ENCODE data around the gene LGALS3.

LGALS3 gene

GRCh38 chr14:55115460-55115859 is 13.6 kb upstream of the LGALS3 start:
- Histone ChIP-seq H2AFZ (ENCODE audit: low read depth, low read length, severe bottlenecking) (no peak overlapping the region), H3F3A (ENCODE audit: insufficient read depth) (no peaks in the 10 kb centered on the region), H3K79me2 (ENCODE audit: insufficient read depth, low read length) (no peaks in the 10 kb centered on the region), H3K9me2 (replicated peaks; ENCODE audit: insufficient read depth, low read length) (no peaks in the 10 kb centered on the region), H3K27ac (ENCODE audit: low read depth, low read length) (no peak overlapping the region), H4K20me1 (ENCODE audit: low read depth, low read length) (no peaks in the 10 kb centered on the region), H3K4me2 (ENCODE audit: low read depth, low read length, poor library complexity, severe bottlenecking) (no peak overlapping the region), H3K9ac (ENCODE audit: low read length) (no peak overlapping the region), H3K27me3 (ENCODE audit: low read length) (no peaks in the 10 kb centered on the region), H3K4me3 (ENCODE audit: insufficient read depth, low read length, poor library complexity, severe bottlenecking) (no peak overlapping the region), H3K9me3 (ENCODE audit: insufficient read depth, low read length) (no peaks in the 10 kb centered on the region), H3K36me3 (ENCODE audit: low read length) (no peaks in the 10 kb centered on the region)
- TF ChIP-seq EZH2phosphoT487 (conservative IDR thresholded peaks at IDR 0.05; ENCODE audit: low read length) (no peak), CTCF (IDR thresholded peaks at IDR 0.05; ENCODE audit: insufficient read depth, low read length, poor library complexity, severe bottlenecking) (no peak)

- no peak overlapping the region for H3K4me2 ChIP-seq (ENCODE audit: low read depth, low read length, poor library complexity, severe bottlenecking)
- H2AFZ ChIP-seq (ENCODE audit: low read depth, low read length, severe bottlenecking), result no peak overlapping the region
- no peaks in the 10 kb centered on the region for H3K79me2 ChIP-seq (ENCODE audit: insufficient read depth, low read length)
- no peak overlapping the region for H3K4me3 ChIP-seq (ENCODE audit: insufficient read depth, low read length, poor library complexity, severe bottlenecking)
- TF ChIP-seq CTCF (IDR thresholded peaks at IDR 0.05; ENCODE audit: insufficient read depth, low read length, poor library complexity, severe bottlenecking), result no peak
- TF ChIP-seq EZH2phosphoT487 (conservative IDR thresholded peaks at IDR 0.05; ENCODE audit: low read length), result no peak
- H3F3A ChIP-seq (ENCODE audit: insufficient read depth), result no peaks in the 10 kb centered on the region
- H3K9me3 ChIP-seq (ENCODE audit: insufficient read depth, low read length), result no peaks in the 10 kb centered on the region
- no peaks in the 10 kb centered on the region for H4K20me1 ChIP-seq (ENCODE audit: low read depth, low read length)
- H3K27ac ChIP-seq (ENCODE audit: low read depth, low read length), result no peak overlapping the region
- H3K9ac ChIP-seq (ENCODE audit: low read length), result no peak overlapping the region
- H3K36me3 ChIP-seq (ENCODE audit: low read length), result no peaks in the 10 kb centered on the region
- H3K27me3 ChIP-seq (ENCODE audit: low read length), result no peaks in the 10 kb centered on the region
- H3K9me2 ChIP-seq (replicated peaks; ENCODE audit: insufficient read depth, low read length), result no peaks in the 10 kb centered on the region
These were observed 13.2 kb upstream of the LGALS3 start for GRCh38 chr14:55115861-55116245.

- H3K79me2 ChIP-seq (ENCODE audit: insufficient read depth, low read length), result no peaks in the 10 kb centered on the region
- H3K9ac ChIP-seq (ENCODE audit: low read length), result no peak overlapping the region
- no peaks in the 10 kb centered on the region for H3K9me3 ChIP-seq (ENCODE audit: insufficient read depth, low read length)
- no peaks in the 10 kb centered on the region for H3K9me2 ChIP-seq (replicated peaks; ENCODE audit: insufficient read depth, low read length)
- TF ChIP-seq CTCF (IDR thresholded peaks at IDR 0.05; ENCODE audit: insufficient read depth, low read length, poor library complexity, severe bottlenecking), result no peak
- no peak for TF ChIP-seq EZH2phosphoT487 (conservative IDR thresholded peaks at IDR 0.05; ENCODE audit: low read length)
- no peaks in the 10 kb centered on the region for H3K36me3 ChIP-seq (ENCODE audit: low read length)
- no peak overlapping the region for H2AFZ ChIP-seq (ENCODE audit: low read depth, low read length, severe bottlenecking)
- H3K27ac ChIP-seq (ENCODE audit: low read depth, low read length), result no peak overlapping the region
- no peak overlapping the region for H3K4me3 ChIP-seq (ENCODE audit: insufficient read depth, low read length, poor library complexity, severe bottlenecking)
- H4K20me1 ChIP-seq (ENCODE audit: low read depth, low read length), result no peaks in the 10 kb centered on the region
- no peak overlapping the region for H3K4me2 ChIP-seq (ENCODE audit: low read depth, low read length, poor library complexity, severe bottlenecking)
- no peaks in the 10 kb centered on the region for H3K27me3 ChIP-seq (ENCODE audit: low read length)
- no peaks in the 10 kb centered on the region for H3F3A ChIP-seq (ENCODE audit: insufficient read depth)
These were observed 12.6 kb upstream of the LGALS3 start for GRCh38 chr14:55116246-55117030.

Measured in SU-DHL-6 (cell line).